Hematopoietic multipotent progenitor cell treated with erythropoietin and hydrocortisone succinate and interleukin-3 and kit ligand, for 15 days (in vitro differentiated cells): ENCODE measurements around the gene KLHDC7B.

ENCODE experiments used
- DNase-seq: peaks from one replicate; pipeline ENCODE4 v3.0.0-alpha.2; 2015; ENCODE audit warnings: low spot score

Gene KLHDC7B

GRCh38 chr22:50545522-50546325 lies at the start of gene KLHDC7B:
Gene KLHDC7B, plus strand, starts transcription at chr22:50545899. Its CDS starts 345 bp downstream, at chr22:50546244.
- no peak for DNase-seq

GRCh38 chr22:50497093-50497492 lies 48.6 kb upstream of the KLHDC7B start:
- no peak for DNase-seq

- DNase-seq: peak; percentile 54
Observed at GRCh38 chr22:50498322-50498890, 47.3 kb upstream of the KLHDC7B start.

- no peak for DNase-seq
Observed at GRCh38 chr22:50500452-50500851, 45.2 kb upstream of the KLHDC7B start.

- DNase-seq: no peak
Observed at GRCh38 chr22:50502096-50502495, 43.6 kb upstream of the KLHDC7B start.

GRCh38 chr22:50502628-50503474 lies 42.8 kb upstream of the KLHDC7B start:
- no peak for DNase-seq

- DNase-seq: no peak
Observed at GRCh38 chr22:50503475-50504145, 42.1 kb upstream of the KLHDC7B start.

- no peak for DNase-seq
Observed at GRCh38 chr22:50504369-50505211, 41.1 kb upstream of the KLHDC7B start.

- no peak for DNase-seq
Observed at GRCh38 chr22:50505276-50505775, 40.4 kb upstream of the KLHDC7B start.

- no peak for DNase-seq
Observed at GRCh38 chr22:50505776-50506610, 39.7 kb upstream of the KLHDC7B start.

- DNase-seq: no peak
Observed at GRCh38 chr22:50506611-50507420, 38.9 kb upstream of the KLHDC7B start.

- no peak for DNase-seq
Observed at GRCh38 chr22:50507421-50507990, 38.2 kb upstream of the KLHDC7B start, which contains the start of gene LMF2. Gene LMF2, minus strand, starts transcription at chr22:50507702. Its CDS starts 27 bp downstream, at chr22:50507675.

GRCh38 chr22:50507991-50508884 lies 37.5 kb upstream of the KLHDC7B start, which contains the start of gene NCAPH2:
Gene NCAPH2, plus strand, starts transcription at chr22:50508224. Its CDS starts 114 bp downstream, at chr22:50508338.
- DNase-seq: peak; percentile 98

GRCh38 chr22:50508897-50509296 lies 36.8 kb upstream of the KLHDC7B start:
- DNase-seq: no peak

GRCh38 chr22:50513175-50513574 lies 32.5 kb upstream of the KLHDC7B start:
- no peak for DNase-seq

- no peak for DNase-seq
Observed at GRCh38 chr22:50516068-50516467, 29.6 kb upstream of the KLHDC7B start.

GRCh38 chr22:50516891-50517290 lies 28.8 kb upstream of the KLHDC7B start:
- no peak for DNase-seq
